Measurements from ENCODE around the gene TM7SF2.

- no peak for TF ChIP-seq CTCF (IDR thresholded peaks at IDR 0.05; ENCODE audit: borderline replicate concordance, extremely low read depth, low read length, poor library complexity, severe bottlenecking)
- no peak for TF ChIP-seq EZH2 (IDR thresholded peaks at IDR 0.05; ENCODE audit: borderline replicate concordance, low read depth, low read length, severe bottlenecking)
These were observed 8.0 kb downstream of the TM7SF2 start for GRCh38 chr11:65119670-65119995.
